ENCODE measurements around the gene CA5A.
"Not testable (repeated sequence)": the region's sequence is repeated elsewhere in the genome, so short reads cannot be mapped to it uniquely, and the experiment has no call there.

CA5A gene

GRCh38 chr16:87891764-87892163 is 44.6 kb downstream of the CA5A start:
- DNase-seq, result no peak

DNA sequence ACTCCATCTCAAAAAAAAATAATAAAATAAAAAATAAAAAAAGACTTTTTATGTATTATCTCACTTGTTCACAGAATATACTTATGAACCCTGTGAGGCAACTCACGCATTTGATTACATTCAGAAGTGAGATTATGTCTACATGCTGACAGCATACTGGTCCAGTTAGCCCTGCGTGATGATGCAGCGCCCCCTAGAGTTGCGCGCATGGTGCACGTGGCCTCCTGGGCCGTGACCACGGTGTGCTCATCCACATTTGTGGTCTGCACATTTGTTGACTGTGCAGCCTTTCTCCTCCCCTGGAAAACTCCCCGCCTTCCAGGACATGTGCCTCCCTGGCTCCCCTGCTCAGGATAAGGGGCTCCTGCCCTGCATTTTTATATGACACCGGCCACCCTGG is 46.6 kb downstream of the CA5A start:
- DNase-seq, result not testable (repeated sequence)

- not testable (repeated sequence) for DNase-seq
Observed at GRCh38 chr16:87888346-87888745, 48.0 kb downstream of the CA5A start.

GRCh38 chr16:87887931-87888330 is 48.4 kb downstream of the CA5A start:
- not testable (repeated sequence) for DNase-seq

DNA sequence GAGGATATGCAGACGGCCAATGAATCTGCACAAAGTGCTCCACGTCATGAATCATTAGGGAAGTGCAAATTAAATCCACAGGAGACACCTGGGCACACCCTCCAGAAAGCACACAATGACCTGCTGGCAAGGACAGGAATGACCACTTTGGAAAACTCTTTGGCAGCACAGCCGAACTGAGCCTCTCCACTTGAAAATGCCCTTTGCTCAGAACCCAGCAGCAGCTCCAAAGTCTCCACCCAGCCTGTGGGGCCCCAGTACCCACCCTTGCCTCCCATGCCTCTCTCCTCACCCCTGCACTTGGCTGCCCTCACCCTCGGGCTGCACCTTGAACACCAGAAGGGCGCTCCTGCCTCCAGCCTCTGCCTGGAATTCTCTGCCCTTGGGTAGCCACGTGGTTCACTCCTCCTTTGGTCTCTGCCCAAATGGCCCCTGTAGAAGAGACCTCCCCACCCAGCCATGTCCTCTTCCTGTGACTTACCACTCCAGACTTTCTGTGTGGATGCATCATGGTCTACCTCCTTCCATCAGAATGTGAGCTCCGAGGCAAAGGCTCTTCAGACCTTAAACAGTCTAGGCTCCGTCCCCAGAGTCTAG is 50.9 kb downstream of the CA5A start:
- not testable (repeated sequence) for DNase-seq

GRCh38 chr16:87882436-87883019 is 53.8 kb downstream of the CA5A start:
- DNase-seq, result no peak

GRCh38 chr16:87881324-87882200 is 54.8 kb downstream of the CA5A start:
- peak; percentile 40 for DNase-seq

DNA sequence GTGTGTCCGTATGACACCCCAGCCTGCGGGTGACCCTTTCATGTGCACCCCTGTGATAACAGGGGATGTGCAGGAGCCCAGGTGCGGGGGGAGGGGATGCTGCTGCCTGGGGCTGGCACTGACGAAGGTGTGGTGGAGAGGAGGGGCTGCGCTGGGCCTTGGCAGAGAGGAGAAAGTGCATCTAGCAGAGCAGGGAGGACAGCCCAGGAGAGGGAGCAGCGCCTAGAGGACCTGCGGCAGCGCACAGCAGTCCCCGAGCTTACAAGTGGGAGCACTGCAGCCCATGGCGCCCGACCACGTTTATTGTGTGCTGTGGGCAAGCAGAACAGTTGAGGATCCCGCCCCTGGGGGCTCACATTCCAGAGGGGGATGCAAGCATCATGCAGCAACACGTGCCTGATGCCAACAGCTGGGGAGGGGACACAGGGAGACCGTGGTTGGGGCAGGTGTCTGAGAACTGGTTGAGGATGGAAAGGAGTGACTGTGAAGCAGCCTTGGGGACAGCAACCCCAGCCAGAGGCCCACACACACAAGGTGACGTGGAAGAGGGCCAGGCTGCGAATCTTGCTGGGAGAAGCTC is 56.1 kb downstream of the CA5A start:
- peak; percentile 8 for DNase-seq

DNA sequence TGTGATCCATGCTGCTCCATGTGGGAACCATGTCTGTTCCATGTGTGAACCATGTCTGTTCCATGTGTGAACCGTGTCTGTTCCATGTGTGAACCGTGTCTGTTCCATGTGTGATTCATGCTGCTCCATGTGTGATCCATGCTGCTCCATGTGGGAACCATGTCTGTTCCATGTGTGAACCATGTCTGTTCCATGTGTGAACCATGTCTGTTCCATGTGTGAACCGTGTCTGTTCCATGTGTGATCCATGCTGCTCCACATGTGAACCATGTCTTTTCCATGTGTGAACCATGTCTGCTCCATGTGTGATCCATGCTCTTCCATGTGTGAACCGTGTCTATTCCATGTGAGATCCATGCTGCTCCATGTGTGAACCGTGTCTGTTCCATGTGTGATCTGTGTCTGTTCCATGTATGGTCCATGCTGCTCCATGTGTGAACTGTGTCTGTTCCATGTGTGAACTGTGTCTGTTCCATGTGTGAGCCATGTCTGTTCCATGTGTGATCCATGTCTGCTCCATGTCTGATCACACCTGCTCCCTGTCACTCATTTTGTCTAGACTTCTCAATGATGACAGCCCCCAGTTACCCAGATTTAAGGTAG is 56.8 kb downstream of the CA5A start:
- DNase-seq, result peak; percentile 14

DNA sequence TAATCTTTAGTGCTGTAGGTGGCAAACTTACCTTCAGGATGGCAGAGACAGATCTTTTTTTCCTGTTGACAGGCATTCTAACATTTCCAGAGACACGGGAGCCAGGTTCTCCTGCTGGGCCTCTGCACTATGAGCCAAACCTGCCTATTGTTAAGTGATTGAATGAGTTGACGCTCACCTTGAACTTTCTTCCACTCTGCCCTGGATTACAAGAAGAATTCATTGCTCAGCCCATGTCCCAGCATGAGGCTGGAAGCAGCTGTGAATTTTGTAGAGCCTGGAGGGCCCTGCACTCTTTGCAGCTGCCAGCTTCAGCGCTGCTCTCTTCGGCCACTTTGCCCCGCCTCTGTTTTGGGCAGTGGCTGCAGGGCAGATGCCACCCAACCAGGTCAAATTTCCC is 57.6 kb downstream of the CA5A start:
- no peak for DNase-seq

- DNase-seq, result no peak
Observed at GRCh38 chr16:87877942-87878507, 58.3 kb downstream of the CA5A start.

- DNase-seq, result no peak
Observed at GRCh38 chr16:87874639-87875427, 61.5 kb downstream of the CA5A start.

GRCh38 chr16:87870418-87871291 is 65.7 kb downstream of the CA5A start:
- DNase-seq, result peak; percentile 77

DNA sequence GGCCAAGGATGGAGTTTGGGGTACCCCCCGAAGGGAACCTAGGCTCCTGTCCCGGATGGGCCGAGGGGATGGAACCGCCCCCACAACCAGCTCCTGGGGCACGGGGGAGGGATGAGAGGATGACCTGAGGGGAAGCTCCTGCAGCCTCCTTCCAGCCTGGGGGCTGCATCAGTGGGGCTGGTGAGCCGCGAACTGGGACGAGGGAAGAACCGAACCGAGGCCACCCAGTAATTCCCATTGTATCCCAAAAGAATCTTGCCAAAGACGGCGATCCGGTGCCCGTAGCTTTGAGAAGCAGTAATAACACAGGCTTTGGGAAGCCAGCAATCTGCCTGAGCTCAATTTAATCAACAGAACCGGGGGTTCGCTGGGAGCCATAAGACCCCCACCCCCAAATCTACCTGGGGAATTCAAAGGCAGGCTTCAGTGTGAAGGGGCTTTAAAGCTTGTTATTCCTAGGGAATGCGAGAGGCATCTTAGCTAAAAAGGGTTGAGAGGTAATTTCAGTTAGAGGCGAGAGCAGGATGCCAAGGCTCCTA is 66.4 kb downstream of the CA5A start:
- DNase-seq, result not testable (repeated sequence)

DNA sequence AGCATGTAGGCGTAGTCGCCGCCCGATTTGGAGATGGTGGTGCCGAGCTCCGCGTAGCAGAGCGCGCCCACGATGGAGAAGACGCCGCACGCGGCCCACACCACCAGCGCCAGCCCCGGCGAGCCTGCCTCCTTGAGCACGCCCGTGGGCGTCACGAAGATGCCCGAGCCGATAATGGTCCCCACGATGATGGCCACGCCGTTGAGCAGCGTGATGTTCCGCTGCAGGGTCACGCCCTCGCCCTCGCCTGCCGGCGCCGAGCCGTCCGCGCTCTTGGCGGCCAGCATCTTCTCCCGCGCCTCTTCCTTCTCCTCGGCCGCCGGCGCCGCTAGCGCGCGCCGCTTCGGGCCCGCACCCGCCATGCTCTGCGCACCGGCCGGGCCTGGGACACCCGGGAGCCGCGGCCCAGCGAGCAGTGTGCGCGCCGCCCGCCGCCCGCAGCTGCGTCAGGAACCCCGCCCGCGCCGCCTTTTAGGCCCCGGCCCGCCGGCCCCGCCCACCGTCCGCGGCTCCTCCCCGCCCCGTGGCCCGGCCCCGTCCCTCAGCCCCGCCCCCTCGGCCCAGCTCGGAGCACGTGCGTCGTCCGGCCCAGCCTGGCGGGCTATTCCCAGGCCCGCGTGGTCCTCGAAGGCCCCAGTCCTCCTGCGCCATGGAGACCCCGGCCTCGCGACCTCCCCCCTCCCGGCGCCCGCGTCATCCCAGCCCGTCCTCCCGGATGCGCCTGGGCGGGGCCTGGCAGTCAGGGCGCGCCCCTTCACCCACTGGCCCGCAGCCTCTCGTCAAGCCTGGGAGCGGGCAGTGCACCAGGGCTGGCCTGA is 67.1 kb downstream of the CA5A start, which contains the start of gene SLC7A5:
SLC7A5 (minus strand) TSS at position 447 of the 818 bp plus-strand sequence; CDS start at position 362, 85 bp downstream.
- DNase-seq, result peak; percentile 92

DNA sequence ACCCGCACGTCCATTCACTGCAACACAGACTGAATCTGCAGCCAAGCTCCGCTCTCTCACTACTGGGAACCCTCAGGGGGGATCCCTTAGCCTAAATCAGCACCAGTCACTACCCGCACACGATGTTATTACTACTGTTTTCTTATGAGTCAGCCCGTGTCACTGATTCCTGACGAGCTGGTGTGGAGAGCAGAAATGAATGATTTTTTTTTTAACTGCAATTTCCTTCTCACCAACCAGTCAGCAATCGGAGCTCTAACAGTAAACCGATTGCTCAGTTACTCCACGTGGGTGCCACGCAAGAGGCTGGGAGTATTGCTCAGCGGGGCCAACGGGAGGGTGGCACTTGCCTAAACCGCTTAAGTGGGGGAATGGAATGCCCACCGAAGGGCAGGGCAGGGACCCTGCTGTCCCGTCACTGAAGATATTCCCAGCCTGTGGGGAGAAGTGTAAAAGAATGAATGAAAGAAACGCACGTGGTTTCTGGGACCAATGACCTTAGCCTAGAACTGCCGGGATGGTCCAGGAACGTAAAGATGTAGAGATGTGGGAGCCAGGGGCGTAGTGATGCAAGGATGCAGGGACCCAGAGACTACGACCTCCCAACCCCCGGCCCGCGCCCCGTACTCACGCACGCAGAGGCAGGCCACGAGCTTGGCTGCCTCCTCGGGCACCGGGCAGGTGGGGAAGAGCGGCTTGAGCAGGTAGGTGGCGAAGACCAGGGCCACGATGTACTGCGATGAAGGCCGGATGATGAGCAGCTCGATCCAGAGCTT is 67.9 kb downstream of the CA5A start:
- peak; percentile 70 for DNase-seq

GRCh38 chr16:87865902-87866555 is 70.3 kb downstream of the CA5A start:
- DNase-seq, result peak; percentile 1
